Ovary (tissue), 9 donors: Measurements from ENCODE around the gene RGMA. TPM values are rescaled to one million over a fixed set of nuclear protein-coding genes. Genes with fewer than 3 reads are reported as not detected.

Experiments
- DNase-seq, 5 donors: peaks; one replicate each; pipeline ENCODE4 v3.0.0-alpha.2; 2019 to 2020
- H3K27ac ChIP-seq, 2 donors: fragments of 200-600 bp; one replicate each; pipeline versions ENCODE4 v1.5.1 to v1.8.0; 2019 to 2022
- H3K27me3 ChIP-seq: fragments of 200-600 bp; one replicate; pipeline ENCODE4 v1.8.0; 2022
- H3K36me3 ChIP-seq: fragments of 200-600 bp; sonication (generic); one replicate; pipeline ENCODE4 v1.5.1; 2019
- H3K4me1 ChIP-seq: one replicate; pipeline ENCODE4 v1.8.1; 2013; ENCODE audit warnings: mild to moderate bottlenecking, moderate library complexity; ENCODE audit not compliant: insufficient read depth
- H3K4me3 ChIP-seq: fragments of 200-600 bp; sonication (generic); one replicate; pipeline ENCODE4 v1.5.1; 2017
- H3K9me3 ChIP-seq, 2 donors: fragments of 200-600 bp in 1 of 2; sonication (generic) in 1 of 2; one replicate each; pipeline versions ENCODE4 v1.5.1 to v1.8.1; 2013 to 2019; ENCODE audit warnings: mild to moderate bottlenecking in 1 of 2, moderate library complexity in 1 of 2
- CTCF ChIP-seq, 3 donors: fragments of 450-650 bp in 2 of 3; fragments of 200-600 bp in 1 of 3; IDR thresholded peaks; one replicate each; pipeline versions ENCODE4 v1.5.1 to v1.8.0; 2016 to 2022; ENCODE audit warnings: antibody characterized with exemption in 3 of 3, mild to moderate bottlenecking in 1 of 3
- EP300 ChIP-seq: sonication (generic); formaldehyde crosslinking; IDR thresholded peaks from one replicate; pipeline ENCODE4 v1.6.1; 2017; ENCODE audit warnings: antibody characterized with exemption
- POLR2A ChIP-seq: fragments of 450-650 bp; IDR thresholded peaks from one replicate; pipeline ENCODE4 v1.6.1; 2017; ENCODE audit warnings: antibody characterized with exemption, mild to moderate bottlenecking, moderate library complexity
- WGBS, 3 donors: extraction: QIAGEN DNeasy Blood & Tissue Kit in 1 of 3; methylation state at CpG; one replicate each; pipeline versions ENCODE4 v1.1.5 to v1.1.7; 2013 to 2017; 5-methylcytosine and 5-hydroxymethylcytosine counted together
- intact Hi-C, 4 donors: fragments of 100-400 bp; cut with DNase I; formaldehyde crosslinking; loops; one replicate each; pipeline versions ENCODE4 v1.11.0 to v1.15.1; 2022 to 2023
- polyA plus RNA-seq, 2 donors: library from polyadenylated mRNA; stranded (reverse); fragments of 200-250 nt in 1 of 2; fragments of 350-450 nt in 1 of 2; fragmentation: Illumina TruSeq in 1 of 2; extraction: RNeasy Lipid Tissue Mini Kit (QIAGEN cat#74804) in 1 of 2; gene quantifications; one replicate each; pipeline ENCODE4 v1.2.3, GENCODE V29; 2013 to 2014
- total RNA-seq, 7 donors: library from RNA; depleted of rRNA in 2 of 7; stranded (reverse); fragments of >200 nt in 2 of 7; fragmentation: NEBNext Ultra II Directional in 3 of 7; extraction: Animal tissue kit (Norgen Biotek cat#: 25700) in 3 of 7; gene quantifications; one replicate each; pipeline versions ENCODE4 v1.1.0 to v1.2.4, GENCODE V29; 2016 to 2023
- donor health status: DM: no; HTN: no; CAD: no; lungs with moderate emphysema.
- donor health status: DM: no; HTN: no; CAD: no.
- donor health status: Bipolar disorder and iron deficiency.
- donor health status: DM: yes; HTN: yes; CAD: no.
- donor health status: DM: no; HTN: no; CAD: no.
- donor health status: DM: yes; HTN: yes; CAD: no.

The RGMA gene
- total and polyA plus RNA-seq, 9 donors = 2.8 to 47.6 (median 31.6) TPM

- Histone ChIP-seq H3K4me3 (peak overlapping the region; percentile 68), H3K9me3 (no peaks in the 10 kb centered on the region), H3K36me3 (no peaks in the 10 kb centered on the region), H3K4me1 (peaks cover 6% of the 10 kb centered on the region), H3K27ac (peak overlapping the region; percentile 40 to 79), H3K27me3 (no peaks in the 10 kb centered on the region)
- TF ChIP-seq CTCF (IDR thresholded peaks at IDR 0.05) = peak; percentile 82 to 93 (median 86)
- TF ChIP-seq POLR2A = no peak
- intact Hi-C loops = loop anchor here in 2 of 4 donors (5.0 to 10.0 kb wide), 3 partner anchors 56 to 529 kb away; no protein-coding TSS in a partner anchor
- peak; percentile 77 to 88 (median 86) for DNase-seq
- 1 to 2% (median 1%) methylated on average over 14 of the region's 14 CpGs for WGBS, 3 donors
These were observed 1.2 kb downstream of the RGMA start for GRCh38 chr15:93087825-93088199.

- TF ChIP-seq CTCF (IDR thresholded peaks at IDR 0.05) (no peak), POLR2A (no peak), EP300 (no peak)
- Histone ChIP-seq H3K36me3 (no peaks in the 10 kb centered on the region), H3K4me3 (peak overlapping the region; percentile 1), H3K4me1 (peaks cover 6% of the 10 kb centered on the region), H3K9me3 (no peaks in the 10 kb centered on the region), H3K27ac (no peak overlapping the region), H3K27me3 (no peaks in the 10 kb centered on the region)
- intact Hi-C loops = loop anchor here in 2 of 4 donors (5.0 to 10.0 kb wide), 3 partner anchors 54 to 531 kb away; no protein-coding TSS in a partner anchor
- no peak for DNase-seq
- WGBS, 3 donors = 76 to 93% (median 83%) methylated on average over 2 of the region's 2 CpGs
These were observed 2.2 kb downstream of the RGMA start for GRCh38 chr15:93086791-93087190.

GRCh38 chr15:93085692-93086091, 3.3 kb downstream of the RGMA start:
- WGBS, 3 donors = 74 to 96% (median 86%) methylated on average over 1 of the region's 1 CpG
- peaks cover 6% of the 10 kb centered on the region for H3K4me1 ChIP-seq
- no peaks in the 10 kb centered on the region for H3K9me3 ChIP-seq
- H3K36me3 ChIP-seq = no peaks in the 10 kb centered on the region
- TF ChIP-seq POLR2A (no peak), CTCF (IDR thresholded peaks at IDR 0.05) (no peak), EP300 (no peak)
- no peaks in the 10 kb centered on the region for H3K27me3 ChIP-seq
- no peak for DNase-seq
- H3K4me3 ChIP-seq = no peak overlapping the region
- intact Hi-C loops = loop anchor here in 2 of 4 donors (5.0 to 10.0 kb wide), 3 partner anchors 53 to 532 kb away; no protein-coding TSS in a partner anchor
- H3K27ac ChIP-seq = no peak overlapping the region

GRCh38 chr15:93082861-93083260, 6.2 kb downstream of the RGMA start:
- Histone ChIP-seq H3K9me3 (no peaks in the 10 kb centered on the region), H3K36me3 (no peaks in the 10 kb centered on the region), H3K4me1 (peaks cover 2% of the 10 kb centered on the region), H3K4me3 (no peak overlapping the region), H3K27me3 (no peaks in the 10 kb centered on the region), H3K27ac (no peak overlapping the region)
- no peak for DNase-seq
- TF ChIP-seq EP300 (no peak), POLR2A (no peak), CTCF (IDR thresholded peaks at IDR 0.05) (no peak)
- intact Hi-C loops = loop anchor here in 1 of 4 donors (10.0 kb wide), 1 partner anchor 392 kb away; no protein-coding TSS in a partner anchor
- 89 to 92% (median 89%) methylated on average over 3 of the region's 3 CpGs for WGBS, 3 donors
